GM18498 (cell line): ENCODE data around the gene UBAC2.
"Not testable (repeated sequence)": the region's sequence is repeated elsewhere in the genome, so short reads cannot be mapped to it uniquely, and the experiment has no call there.

Source experiments
- ATAC-seq: cut with Tn5 transposase; IDR thresholded peaks from one replicate; pipeline ENCODE4 v1.9.1; 2021; ENCODE audit warnings: mild to moderate bottlenecking, moderate library complexity; ENCODE audit not compliant: unreplicated experiment

UBAC2 gene

DNA sequence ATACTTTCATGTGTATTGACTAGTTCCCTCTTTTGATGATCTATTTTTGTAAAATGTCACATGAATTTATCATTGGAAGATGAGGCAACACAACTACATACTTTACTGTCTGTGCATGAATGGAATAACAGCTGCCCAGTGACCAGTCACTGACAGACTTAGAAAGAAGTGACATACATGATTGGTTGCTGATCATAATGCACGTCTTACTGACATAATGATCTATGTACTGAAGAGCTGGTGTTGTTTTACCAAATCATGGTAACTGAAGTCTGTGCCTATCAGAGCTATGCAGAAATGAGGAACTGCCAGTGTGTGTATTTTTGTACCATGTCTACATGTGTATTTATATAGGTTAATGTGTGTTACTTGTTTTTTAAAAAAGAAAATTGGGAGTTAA, 31.1 kb downstream of the UBAC2 start:
- peak; percentile 41 for ATAC-seq

DNA sequence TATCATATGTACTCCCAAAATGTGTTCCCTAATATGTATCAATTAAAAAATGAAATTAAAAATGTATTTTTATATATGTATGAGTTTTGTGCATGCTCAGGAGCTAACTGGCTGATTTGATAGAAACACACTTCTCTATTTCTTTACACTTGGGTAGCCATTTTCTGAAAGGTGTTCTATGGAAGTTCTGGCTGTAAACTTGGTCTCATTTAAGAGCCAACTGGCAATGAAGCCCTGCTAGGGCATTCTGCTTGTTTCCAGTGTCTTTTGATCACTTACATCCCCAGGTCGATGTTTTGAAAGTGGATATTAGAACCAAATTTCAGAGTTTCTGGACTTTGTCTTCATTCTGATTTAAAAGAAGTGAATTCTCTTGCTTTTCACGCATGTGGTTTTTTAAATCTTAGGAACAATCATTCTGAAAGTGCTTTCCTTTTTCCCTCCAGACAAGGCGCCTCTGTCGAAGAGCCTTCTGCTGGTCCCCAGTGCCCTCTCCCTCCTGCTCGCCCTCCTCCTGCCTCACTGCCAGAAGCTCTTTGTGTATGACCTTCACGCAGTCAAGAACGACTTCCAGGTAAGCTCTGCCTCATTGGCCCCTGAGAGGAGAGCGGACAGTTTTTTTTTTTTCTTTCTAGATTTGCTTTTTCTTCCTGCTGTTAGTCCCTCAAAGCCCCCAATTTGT, 37.5 kb downstream of the UBAC2 start:
- peak; percentile 73 for ATAC-seq

DNA sequence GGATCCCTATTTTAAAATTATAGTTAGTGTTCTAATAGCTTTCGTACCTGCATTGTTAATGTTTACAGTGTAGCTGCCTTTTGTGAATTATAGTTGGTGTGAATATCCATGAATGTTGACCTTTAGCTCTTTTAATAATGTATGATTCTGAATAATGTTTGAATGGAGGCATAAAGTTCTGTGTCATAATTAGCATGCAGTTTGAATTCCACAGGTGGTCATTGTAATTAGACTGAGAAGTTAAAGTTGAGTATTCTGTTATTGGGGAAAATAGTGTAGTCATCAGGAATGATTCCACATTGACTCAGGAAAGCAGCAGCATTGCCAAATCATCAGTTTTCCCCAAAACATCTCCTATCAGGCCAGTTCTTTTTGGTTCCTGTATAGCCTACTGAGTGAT, 45.4 kb downstream of the UBAC2 start:
- ATAC-seq = no peak

DNA sequence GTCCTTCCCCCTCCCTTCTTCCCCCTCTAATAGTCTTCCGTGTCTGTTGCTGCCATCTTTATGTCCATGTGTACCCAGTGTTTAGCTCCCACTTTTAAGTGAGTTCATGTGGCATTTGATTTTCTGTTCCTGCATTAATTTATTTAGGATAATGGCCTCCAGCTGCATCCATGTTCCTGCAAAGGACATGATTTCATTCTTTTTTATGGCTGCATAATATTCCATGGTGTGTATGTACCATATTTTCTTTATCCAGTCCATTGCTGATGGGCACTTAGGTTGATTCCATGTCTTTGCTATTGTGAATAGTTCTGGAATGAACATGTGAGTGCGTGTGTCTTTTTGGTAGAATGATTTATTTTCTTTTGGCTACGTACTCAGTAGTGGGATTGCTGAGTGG, 48.5 kb downstream of the UBAC2 start:
- ATAC-seq = not testable (repeated sequence)

DNA sequence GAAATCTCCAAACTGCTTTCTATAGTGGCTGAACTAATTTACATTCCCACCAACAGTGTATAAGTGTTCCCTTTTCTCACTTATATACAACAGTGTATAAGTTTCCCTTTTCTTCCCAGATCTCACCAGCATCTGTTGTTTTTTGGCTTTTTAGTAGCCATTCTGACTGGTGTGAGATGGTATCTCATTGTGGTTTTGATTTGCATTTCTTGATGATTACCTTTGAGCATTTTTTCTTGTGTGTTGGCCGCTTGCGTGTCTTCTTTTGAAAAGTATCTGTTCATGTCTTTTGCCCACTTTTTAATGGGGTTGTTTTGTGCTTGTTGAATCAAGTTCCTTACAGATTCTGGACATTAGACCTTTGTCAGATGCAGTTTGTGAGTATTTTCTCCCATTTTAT, 49.0 kb downstream of the UBAC2 start:
- not testable (repeated sequence) for ATAC-seq

DNA sequence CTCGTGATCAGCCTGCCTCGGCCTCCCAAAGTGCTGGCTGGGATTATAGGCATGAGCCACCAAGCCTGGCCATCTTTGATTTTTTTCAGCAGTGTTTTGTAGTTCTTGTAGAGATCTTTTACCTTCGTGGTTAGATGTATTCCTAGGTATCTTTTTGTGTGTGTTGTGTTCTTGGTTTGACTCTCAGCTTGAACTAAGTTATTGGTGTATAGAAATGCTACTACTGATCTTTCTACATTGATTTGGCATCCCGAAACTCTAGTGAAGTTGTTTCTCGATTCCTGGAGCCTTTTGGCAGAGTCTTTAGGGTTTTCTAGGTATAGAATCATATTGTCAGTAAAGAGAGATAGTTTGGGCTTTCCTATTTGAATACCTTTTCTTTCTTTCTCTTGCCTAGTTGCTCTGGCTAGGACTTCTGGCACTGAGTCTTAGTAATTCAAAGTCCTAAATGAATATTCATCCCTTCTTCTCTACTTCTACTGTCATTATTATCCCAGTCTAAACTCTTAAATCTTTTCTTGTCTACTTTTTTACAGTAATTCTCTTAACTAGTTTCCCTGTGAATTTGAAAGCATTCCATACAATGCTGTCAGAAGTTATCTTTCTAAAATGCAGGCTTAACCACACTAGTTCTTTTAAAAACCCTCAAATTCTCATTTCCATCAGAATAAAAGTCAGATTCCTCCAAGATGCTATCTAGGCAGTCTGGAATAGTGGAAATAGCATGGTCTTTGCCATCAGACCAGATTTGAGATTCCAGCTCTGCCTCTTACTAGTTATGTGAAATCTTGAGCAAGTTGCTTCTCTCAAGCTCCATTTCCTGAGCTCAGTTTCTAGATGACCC, 50.5 kb downstream of the UBAC2 start:
- ATAC-seq = no peak

DNA sequence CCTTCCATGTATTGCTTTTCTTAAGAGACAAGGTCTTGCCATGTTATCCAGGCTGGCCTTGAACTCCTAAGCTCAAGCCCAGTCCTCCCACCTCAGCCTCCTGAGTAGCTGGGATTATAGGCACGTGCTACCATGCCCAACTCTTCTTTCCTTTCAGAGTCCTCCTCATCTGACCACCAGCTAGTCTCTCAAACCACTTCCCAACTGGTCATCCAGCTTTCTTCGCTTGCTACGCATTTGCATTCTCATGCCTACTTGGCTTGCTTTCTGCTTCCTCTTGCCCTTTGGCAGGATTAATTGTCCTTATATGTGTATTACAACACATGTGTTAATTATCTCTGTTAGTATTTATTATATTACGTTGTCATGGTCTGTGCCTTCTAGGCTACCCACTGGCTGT, 51.3 kb downstream of the UBAC2 start:
- no peak for ATAC-seq

DNA sequence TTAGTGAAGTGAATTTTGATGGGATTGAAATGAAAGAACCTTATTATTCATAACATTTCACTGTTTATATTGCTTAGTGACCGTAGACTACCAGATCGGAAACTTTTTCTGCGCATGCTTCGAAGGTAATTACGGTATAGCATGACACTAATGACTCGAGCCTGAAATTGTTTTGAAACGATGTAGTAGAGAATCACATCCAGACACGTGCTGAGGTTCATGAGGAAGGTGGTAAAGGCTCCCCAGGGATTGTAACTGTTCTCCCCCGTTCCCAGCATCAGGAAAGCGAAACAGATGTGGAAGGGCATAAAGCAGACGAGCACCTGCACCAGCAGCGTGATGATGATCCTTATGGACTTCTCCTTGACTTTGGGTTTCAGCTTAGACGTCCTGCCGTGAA, 54.2 kb downstream of the UBAC2 start:
- no peak for ATAC-seq

DNA sequence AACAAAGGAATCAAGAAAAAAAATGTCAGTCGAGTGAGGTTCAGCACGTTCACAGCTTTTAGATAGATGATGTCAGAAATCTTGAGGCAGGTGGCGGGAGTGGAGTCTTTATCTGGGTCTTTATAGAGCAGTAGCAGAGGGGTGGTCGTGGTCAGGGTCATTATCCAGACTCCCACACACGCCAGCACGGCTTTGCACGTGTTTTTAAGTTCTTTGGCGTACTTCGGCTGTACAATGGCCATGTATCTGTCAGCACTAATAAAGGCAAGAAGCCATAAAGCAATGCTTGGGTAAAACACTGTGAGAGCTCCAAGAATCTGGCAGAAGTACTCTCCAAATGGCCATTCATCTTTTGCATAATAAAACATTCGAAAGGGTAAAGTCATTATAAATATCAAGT, 54.6 kb downstream of the UBAC2 start:
- ATAC-seq = no peak

DNA sequence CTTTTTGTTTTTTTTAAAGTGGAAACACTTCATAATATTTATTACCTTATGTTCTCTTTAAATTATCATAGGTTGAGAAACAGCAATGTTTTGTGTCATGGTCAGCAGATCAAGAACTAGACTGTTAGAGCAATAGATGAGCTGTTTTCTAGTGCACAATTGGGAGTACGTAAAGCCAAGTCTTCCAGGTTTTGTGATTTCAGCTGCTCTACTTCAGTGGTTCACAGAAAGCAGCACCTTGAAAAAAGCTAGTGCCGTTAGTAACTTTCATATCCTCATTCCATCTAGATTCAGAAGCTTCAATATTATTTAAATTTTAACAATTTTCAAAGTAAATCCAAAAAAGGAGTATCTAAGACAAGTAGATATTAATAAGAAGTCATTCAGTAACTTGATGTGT, 55.6 kb downstream of the UBAC2 start:
- ATAC-seq = no peak

DNA sequence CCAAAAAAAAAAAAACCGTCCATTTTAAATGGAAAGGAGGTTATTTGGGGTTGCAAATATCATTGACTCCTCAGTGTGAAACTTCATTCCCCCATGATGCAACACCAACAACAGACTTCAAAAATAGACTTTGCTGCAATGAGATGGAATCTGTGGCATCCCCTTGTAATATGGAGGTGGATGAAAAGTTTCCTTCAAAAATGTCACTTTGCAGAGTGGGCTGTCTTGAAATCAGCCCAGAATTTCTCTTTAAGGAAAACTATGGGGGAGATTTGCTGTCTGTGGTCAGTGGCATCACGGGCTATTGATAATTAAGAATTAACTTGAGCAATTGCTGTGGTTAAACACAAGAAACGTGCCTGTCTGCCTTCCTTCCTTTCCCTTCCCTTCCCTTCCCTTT, 56.1 kb downstream of the UBAC2 start:
- no peak for ATAC-seq

DNA sequence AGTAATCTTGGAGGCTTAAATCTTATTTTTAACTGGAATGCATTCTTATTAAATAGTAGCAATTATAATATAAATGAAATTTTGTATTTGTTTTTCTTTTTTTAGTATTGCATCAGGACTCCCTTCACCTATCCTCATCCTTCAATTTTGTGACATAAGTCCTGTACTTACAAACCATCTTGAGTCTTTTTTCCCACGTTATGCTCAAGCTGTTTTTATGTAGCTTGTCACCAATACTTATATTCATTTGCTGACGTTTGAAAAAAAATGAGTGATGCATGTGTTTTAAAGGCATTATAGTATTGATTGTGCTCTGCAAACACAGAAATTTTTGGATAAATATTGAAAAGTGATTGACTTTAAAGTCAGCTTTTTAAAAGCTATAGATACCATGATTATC, 56.6 kb downstream of the UBAC2 start:
- ATAC-seq = no peak

DNA sequence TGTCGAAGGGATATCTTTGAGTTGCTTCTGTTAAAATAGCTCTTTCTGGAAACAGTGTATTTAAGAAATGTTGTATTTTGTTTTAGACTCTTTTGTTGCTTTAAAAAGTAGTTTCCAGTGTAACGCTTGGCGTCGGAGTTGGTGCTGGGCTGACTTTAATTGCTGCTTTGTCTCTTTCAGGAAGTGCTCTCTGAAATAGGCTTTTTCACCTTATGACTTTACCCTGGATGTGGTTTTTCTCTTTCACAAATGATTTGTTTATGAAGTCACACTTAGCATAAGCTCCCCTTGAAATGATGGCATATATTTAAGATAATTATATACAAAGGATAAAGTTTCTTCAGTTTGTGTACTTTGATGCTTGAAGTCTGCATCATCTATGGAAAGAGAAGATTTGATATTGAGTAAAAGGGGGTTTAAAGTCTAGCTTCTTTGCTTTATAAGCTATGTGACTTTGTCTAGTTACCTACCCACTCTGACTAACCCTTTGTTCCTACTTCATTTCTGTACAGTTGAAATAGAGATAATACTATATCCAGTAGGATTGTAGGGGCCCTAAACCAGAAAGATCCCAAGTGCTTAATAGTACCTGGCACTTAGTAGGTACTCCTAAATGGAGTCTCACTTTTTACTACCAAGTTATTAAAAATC, 57.7 kb downstream of the UBAC2 start, which contains the start of gene GPR18:
TSS of gene GPR18 (minus strand) at position 170 of the 651 bp plus-strand sequence. CDS start 2,507 bp downstream, outside the sequence.
- peak; percentile 85 for ATAC-seq

DNA sequence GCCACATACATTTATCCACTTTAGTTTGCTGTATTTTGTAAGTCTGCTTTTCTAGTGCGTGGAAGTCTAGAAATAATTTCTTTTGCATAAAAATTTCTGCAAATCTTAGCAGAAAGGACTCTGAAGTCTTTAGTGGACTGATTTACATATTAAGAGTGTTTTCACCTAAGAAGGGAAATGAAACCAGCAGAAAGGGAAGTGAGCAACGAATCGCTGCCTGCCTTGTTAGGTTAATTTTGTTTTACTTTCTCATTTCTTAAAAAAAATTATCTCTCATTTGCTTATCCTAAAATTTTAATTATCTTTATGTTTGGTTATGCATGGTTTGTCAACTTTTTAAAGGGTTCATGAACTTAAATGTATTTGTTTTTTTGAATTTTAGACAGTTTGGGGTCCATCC, 58.3 kb downstream of the UBAC2 start:
- peak; percentile 62 for ATAC-seq

DNA sequence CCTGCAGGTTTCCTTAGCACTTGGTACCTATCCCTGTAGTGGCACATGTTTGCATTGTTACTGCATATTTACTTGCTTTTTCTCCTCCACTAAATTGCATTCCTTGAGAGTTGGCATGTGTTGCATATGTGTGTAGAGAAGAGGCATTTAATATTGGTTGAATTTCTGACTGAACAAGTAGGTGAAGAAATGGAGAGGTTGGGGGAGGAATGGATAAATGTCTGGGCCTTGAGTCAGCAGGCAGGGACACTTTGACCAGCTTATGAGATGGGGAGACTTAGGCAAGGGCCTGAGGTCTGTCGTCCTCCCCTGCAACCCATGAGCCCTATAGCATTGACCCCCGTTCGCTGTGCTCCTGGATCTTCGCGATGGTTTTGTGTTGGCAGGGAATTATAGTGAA, 59.6 kb downstream of the UBAC2 start:
- ATAC-seq = no peak

DNA sequence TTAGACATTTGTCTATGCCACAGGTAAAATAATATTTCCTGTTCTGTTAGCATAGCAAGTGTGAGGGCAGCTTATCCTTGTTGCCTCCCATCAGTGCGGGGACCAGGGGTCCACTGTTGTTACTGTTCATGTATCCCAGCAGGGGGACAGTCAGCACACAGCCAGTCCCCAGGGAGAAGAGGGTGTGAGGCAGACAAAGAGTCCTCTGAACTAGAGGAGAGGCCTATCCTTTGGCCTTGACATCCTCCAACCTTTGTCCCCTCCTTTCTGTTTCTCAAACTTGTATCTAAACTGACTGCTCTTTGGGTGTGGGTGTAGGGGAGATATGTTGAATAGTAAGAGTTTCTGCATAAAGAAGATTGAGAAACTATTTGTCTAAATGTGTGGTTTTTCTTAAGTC, 60.4 kb downstream of the UBAC2 start:
- no peak for ATAC-seq

DNA sequence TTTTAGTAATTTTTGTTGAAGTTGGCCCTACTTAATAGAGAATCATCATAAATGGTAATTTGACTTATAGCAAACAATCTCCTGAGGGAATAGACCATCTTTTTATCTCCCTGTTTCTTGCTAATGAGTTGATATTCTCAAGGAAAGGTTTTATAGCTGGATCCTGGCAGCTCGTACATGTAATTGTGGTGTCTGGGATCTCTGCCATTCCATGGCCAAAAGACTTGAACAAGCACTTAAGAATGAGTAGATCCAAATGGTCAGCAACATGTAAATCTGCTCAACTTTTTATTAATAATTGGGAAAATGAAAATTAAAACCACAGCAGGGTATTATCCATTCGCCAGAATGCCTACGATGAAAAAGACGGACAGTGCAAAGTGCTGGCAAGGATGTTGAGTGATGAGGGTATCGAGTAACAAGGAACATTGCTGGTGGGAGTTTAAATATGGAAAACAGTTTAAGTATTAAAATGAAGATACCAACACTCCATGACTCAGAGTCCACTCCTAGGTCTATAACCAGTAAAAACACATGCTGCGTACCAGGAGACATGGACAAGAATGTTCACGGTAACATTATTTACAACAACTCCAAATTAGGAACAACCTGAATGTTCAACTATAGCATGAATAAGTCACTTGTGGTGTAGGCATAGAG, 62.6 kb downstream of the UBAC2 start:
- no peak for ATAC-seq

DNA sequence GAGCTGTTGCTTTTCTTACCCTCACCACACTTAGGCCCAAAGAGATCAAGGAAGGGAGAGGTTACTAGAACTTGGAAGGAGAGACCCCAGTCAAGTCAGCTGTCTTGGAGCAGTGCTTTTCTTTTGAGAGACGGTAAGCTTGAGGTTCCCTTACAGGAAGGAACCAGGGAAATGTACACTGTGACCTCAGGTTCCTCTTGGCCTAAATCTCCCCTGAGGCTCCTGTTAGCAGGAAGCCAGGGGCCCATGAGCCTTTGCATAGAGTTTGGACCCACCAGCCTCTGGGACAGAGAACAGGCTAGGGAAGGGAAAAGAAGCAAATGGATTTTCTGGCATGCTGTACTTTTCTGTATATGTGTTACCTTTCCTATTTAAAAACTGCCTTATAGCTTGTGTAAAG, 63.4 kb downstream of the UBAC2 start:
- ATAC-seq = no peak

DNA sequence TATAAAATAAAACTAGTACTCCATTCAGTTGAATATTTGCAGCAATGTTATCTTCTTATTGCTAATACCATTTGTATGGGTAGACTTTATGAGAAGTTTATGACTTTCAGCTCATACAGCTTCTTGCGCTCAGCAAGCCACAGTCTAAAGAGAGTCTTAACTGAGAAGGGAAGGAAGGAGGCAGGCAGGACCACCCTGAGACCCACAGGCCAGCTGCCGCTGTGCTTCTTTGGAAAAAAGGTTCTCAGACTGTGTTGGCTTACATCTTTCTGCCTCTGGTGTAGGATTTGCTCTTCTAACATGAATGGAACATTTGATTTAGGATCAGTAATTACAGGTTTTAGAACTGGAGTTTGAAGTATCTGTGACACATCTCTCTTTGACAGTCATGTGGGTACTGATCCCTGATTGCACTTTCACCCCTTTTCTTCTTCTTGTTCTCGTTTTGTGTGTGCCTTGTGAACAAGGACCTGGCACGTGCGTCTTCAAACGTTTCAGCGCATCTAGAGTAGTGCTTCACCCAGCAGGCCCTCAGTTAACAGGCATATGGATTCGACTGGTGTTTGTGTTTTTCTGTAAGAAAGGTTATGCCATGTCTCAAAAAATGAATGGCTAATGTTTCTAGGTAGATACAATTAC, 64.6 kb downstream of the UBAC2 start:
- ATAC-seq = no peak

DNA sequence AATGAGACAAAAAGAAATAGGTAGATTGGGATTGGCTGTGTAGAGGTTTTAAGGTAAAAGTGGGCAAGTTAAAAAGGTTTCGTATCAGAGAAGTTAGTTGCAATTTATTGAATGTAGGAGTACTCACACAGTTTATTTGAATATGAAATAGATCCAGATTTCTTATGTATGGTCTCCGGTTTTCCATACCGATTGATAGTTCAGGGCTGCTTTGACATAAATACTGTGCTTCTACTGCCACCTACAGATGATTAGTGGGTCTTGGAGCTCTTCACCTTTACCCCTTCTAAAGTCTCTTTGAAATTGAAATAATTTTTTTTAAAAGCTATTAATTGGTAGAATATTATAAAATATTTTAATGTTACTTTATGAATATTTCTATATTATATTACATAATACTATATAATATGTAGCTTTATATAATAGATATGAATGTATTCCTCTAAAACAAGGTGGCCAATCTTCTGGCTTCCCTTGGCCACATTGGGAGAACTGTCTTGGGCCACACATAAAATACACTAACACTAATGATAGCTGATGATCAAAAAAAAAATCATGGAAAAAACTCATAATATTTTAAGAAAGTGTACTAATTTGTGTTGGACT, 65.3 kb downstream of the UBAC2 start:
- ATAC-seq = no peak
